GM12878 (cell line): ENCODE measurements around the gene CC2D1A. TPM values are rescaled to one million over a fixed set of nuclear protein-coding genes. Genes with fewer than 3 reads are reported as not detected.

Source experiments
- ATAC-seq: fragments of 200-7000 bp; cut with Tn5 transposase; 3 replicates; pipeline ENCODE4 v1.9.1; 2020; ENCODE audit warnings: mild to moderate bottlenecking, moderate library complexity
- BruUV-seq: library from RNA; stranded (reverse); fragments of 400-500 nt; replicated peaks from 2 replicates; lab custom pipeline; 2021; lab: Mats Ljungman, UMichigan
- CTCF ChIA-PET: fragments of 300-600 bp; sonication (Branson Sonifier 250); formaldehyde crosslinking; extraction: SDS; loops from one replicate; lab custom pipeline; 2021; ENCODE audit warnings: inconsistent platforms; lab: Yijun Ruan, JAX
- POLR2A ChIA-PET: fragments of 350-600 bp; formaldehyde crosslinking; extraction: SDS; loops from one replicate; lab custom pipeline; 2021; ENCODE audit warnings: inconsistent platforms; lab: Charles Lee
- RAD21 ChIA-PET: fragments of 300-600 bp; sonication (Branson Sonifier 250); formaldehyde crosslinking; loops from one replicate; lab custom pipeline; 2023; ENCODE audit warnings: antibody characterized with exemption; ENCODE audit not compliant: unreplicated experiment; lab: Charles Lee
- SMC1A ChIA-PET: fragments of 300-600 bp; sonication (Branson Sonifier 250); formaldehyde crosslinking; loops from one replicate; lab custom pipeline; 2023; ENCODE audit not compliant: unreplicated experiment, uncharacterized antibody; lab: Charles Lee
- DNase-seq: peaks from one replicate; pipeline ENCODE4 v3.0.0-alpha.2; 2011; ENCODE audit warnings: low read depth, low spot score
- FAIRE-seq: peaks from 3 replicates; lab custom pipeline; 2011; peaks lifted over from hg19 to GRCh38; lab: Jason Lieb, UNC
- H2AFZ ChIP-seq: 2 replicates; pipeline ENCODE4 v1.6.0; 2011; ENCODE audit warnings: low read depth, low read length, control low read depth; ENCODE audit not compliant: control insufficient read depth
- H3K27ac ChIP-seq: 2 replicates; pipeline ENCODE4 v1.5.1; 2011; ENCODE audit warnings: control low read depth; ENCODE audit not compliant: control insufficient read depth, insufficient read depth
- H3K27me3 ChIP-seq, 2 experiments: replicated peaks in 1 of 2; 2 replicates each; pipeline versions ENCODE4 v1.6.0 to v1.6.1; 2011; ENCODE audit warnings: low read length in 1 of 2; ENCODE audit not compliant: control insufficient read depth in 2 of 2, insufficient read depth in 2 of 2
- H3K36me3 ChIP-seq, 2 experiments: 2 replicates each; pipeline ENCODE4 v1.5.1; 2011; ENCODE audit warnings: low read length in 1 of 2; ENCODE audit not compliant: control insufficient read depth in 2 of 2, insufficient read depth in 2 of 2
- H3K4me1 ChIP-seq: 2 replicates; pipeline ENCODE4 v1.6.1; 2011; ENCODE audit warnings: mild to moderate bottlenecking, low read length, moderate library complexity, mixed read lengths; ENCODE audit not compliant: control insufficient read depth, insufficient read depth
- H3K4me2 ChIP-seq: 2 replicates; pipeline ENCODE4 v1.6.0; 2011; ENCODE audit warnings: control low read depth; ENCODE audit not compliant: control insufficient read depth, insufficient read depth
- H3K4me3 ChIP-seq: fragments of 200-600 bp; sonication (generic); 2 replicates; pipeline ENCODE4 v1.5.1; 2016
- H3K79me2 ChIP-seq: 2 replicates; pipeline ENCODE4 v1.6.0; 2011; ENCODE audit warnings: low read length; ENCODE audit not compliant: control insufficient read depth, insufficient read depth
- H3K9ac ChIP-seq: 2 replicates; pipeline ENCODE4 v1.8.0; 2011; ENCODE audit warnings: low read length, control low read depth, mixed read lengths; ENCODE audit not compliant: control insufficient read depth, insufficient read depth
- H3K9me3 ChIP-seq: replicated peaks from 3 replicates; pipeline ENCODE4 v1.5.1; 2011; ENCODE audit warnings: mild to moderate bottlenecking, low read length; ENCODE audit not compliant: control insufficient read depth, insufficient read depth
- H4K20me1 ChIP-seq: 2 replicates; pipeline ENCODE4 v1.6.0; 2011; ENCODE audit not compliant: control insufficient read depth, insufficient read depth
- ATF3 ChIP-seq: IDR thresholded peaks from 2 replicates; pipeline ENCODE4 v1.6.1; 2011; ENCODE audit warnings: low read depth, mild to moderate bottlenecking, low read length, moderate library complexity, borderline replicate concordance; ENCODE audit errors: extremely low read depth
- BACH1 ChIP-seq: fragments of 450-650 bp; IDR thresholded peaks from 2 replicates; pipeline ENCODE4 v1.6.1; 2017; ENCODE audit warnings: mild to moderate bottlenecking, borderline replicate concordance
- CEBPB ChIP-seq, 2 experiments: fragments of 150-350 bp in 1 of 2; IDR thresholded peaks; 2 replicates each; pipeline ENCODE4 v1.6.1; 2012 to 2014; ENCODE audit warnings: low read depth in 2 of 2, low read length in 2 of 2, borderline replicate concordance in 1 of 2, inconsistent platforms in 1 of 2
- DPF2 ChIP-seq: fragments of 450-650 bp; IDR thresholded peaks from 2 replicates; pipeline ENCODE4 v1.6.1; 2017; ENCODE audit warnings: mild to moderate bottlenecking
- EED ChIP-seq: sonication (generic); IDR thresholded peaks from 2 replicates; pipeline ENCODE4 v1.6.1; 2016; ENCODE audit warnings: antibody characterized with exemption, low read depth
- ESRRA ChIP-seq: IDR thresholded peaks from 2 replicates; pipeline ENCODE4 v1.6.1; 2012; ENCODE audit warnings: mild to moderate bottlenecking, low read length, improper control_type of control experiment
- IKZF2 ChIP-seq, 2 experiments: fragments of 450-650 bp; IDR thresholded peaks; 2 replicates each; pipeline ENCODE4 v1.6.1; 2017; ENCODE audit warnings: mild to moderate bottlenecking in 2 of 2, moderate library complexity in 2 of 2
- IRF5 ChIP-seq: fragments of 450-650 bp; IDR thresholded peaks from 2 replicates; pipeline ENCODE4 v1.6.1; 2017; ENCODE audit warnings: borderline replicate concordance
- NBN ChIP-seq: fragments of 450-650 bp; IDR thresholded peaks from 2 replicates; pipeline ENCODE4 v1.6.1; 2016
- PBX3 ChIP-seq: IDR thresholded peaks from 2 replicates; pipeline ENCODE4 v1.6.1; 2011; ENCODE audit warnings: mild to moderate bottlenecking, low read depth, low read length, moderate library complexity; ENCODE audit not compliant: insufficient replicate concordance
- RAD21 ChIP-seq: IDR thresholded peaks from 2 replicates; pipeline ENCODE4 v1.6.1; 2011; ENCODE audit warnings: mild to moderate bottlenecking, low read depth, low read length, moderate library complexity; ENCODE audit not compliant: insufficient read depth
- RAD51 ChIP-seq: fragments of 450-650 bp; IDR thresholded peaks from 2 replicates; pipeline ENCODE4 v1.6.1; 2016; ENCODE audit warnings: moderate library complexity, mild to moderate bottlenecking, inconsistent platforms
- RCOR1 ChIP-seq: conservative IDR thresholded peaks from 2 replicates; pipeline ENCODE4 v1.6.1; 2012; ENCODE audit warnings: low read depth, low read length, improper control_type of control experiment
- RUNX3 ChIP-seq: IDR thresholded peaks from 2 replicates; pipeline ENCODE4 v1.6.1; 2012; ENCODE audit warnings: low read length, inconsistent platforms
- SRF ChIP-seq, 2 experiments: IDR thresholded peaks; 2 replicates each; pipeline ENCODE4 v1.6.1; 2011; ENCODE audit warnings: low read depth in 2 of 2, low read length in 2 of 2, mild to moderate bottlenecking in 1 of 2, moderate library complexity in 1 of 2
- TAF1 ChIP-seq: IDR thresholded peaks from 2 replicates; pipeline ENCODE4 v1.6.1; 2011; ENCODE audit warnings: mild to moderate bottlenecking, low read depth, low read length, borderline replicate concordance
- YY1 ChIP-seq: IDR thresholded peaks from 2 replicates; pipeline ENCODE4 v1.6.1; 2011; ENCODE audit warnings: low read depth, mild to moderate bottlenecking, low read length
- ZNF217 ChIP-seq: fragments of 450-650 bp; IDR thresholded peaks from 2 replicates; pipeline ENCODE4 v1.6.1; 2017; ENCODE audit warnings: antibody characterized with exemption, mild to moderate bottlenecking
- WGBS: methylation state at CpG from one replicate; pipeline ENCODE4 v1.1.6; 2016; ENCODE audit warnings: low lambda C conversion rate; ENCODE audit not compliant: insufficient replicate concordance, insufficient coverage; ENCODE audit errors: missing lambda C conversion rate; 5-methylcytosine and 5-hydroxymethylcytosine counted together
- in situ Hi-C: fragments of 300-500 bp; cut with MboI; formaldehyde crosslinking; loops from 9 replicates; pipeline ENCODE4 v1.14.3; 2018; ENCODE audit warnings: mixed read lengths
- intact Hi-C: fragments of 100-400 bp; cut with micrococcal nuclease; formaldehyde crosslinking; loops from one replicate; pipeline ENCODE4 v1.14.2; 2022; ENCODE audit not compliant: unreplicated experiment
- polyA plus RNA-seq, 11 experiments: library from polyadenylated mRNA; depleted of rRNA in 4 of 11; unstranded in 6 of 11; stranded (reverse) in 5 of 11; fragments of >200 nt; fragmentation: Nextera tagmentation in 4 of 11; fragmentation: Illumina TruSeq in 1 of 11; extraction: Ambion mirVana in 4 of 11; extraction: Trizol in 1 of 11; gene quantifications; 1 replicate in 1 of 11; 2 replicates in 10 of 11; pipeline versions ENCODE4 v1.2.1 to v1.2.3, GENCODE V29; 2011 to 2016; ENCODE audit warnings: inconsistent platforms in 2 of 11, missing spikeins in 2 of 11, low read depth in 1 of 11
- total RNA-seq, 4 experiments: library from RNA; depleted of rRNA in 3 of 4; stranded (reverse); fragments of >200 nt in 3 of 4; fragmentation: Illumina TruSeq in 1 of 4; extraction: Trizol in 1 of 4; gene quantifications; 2 replicates each; pipeline versions ENCODE4 v1.2.1 to v1.2.3, GENCODE V29; 2013 to 2021

The CC2D1A gene
- total and polyA plus RNA-seq, 10 of the 15 experiments (the other 5 are each of a cell fraction or from before 2014, with no cell fraction given) = 0.13 to 36.1 (median 16.1) TPM

GRCh38 chr19:13881692-13882418 lies 24.1 kb upstream of the CC2D1A start (continued):
- TF ChIP-seq YY1 (peak; percentile 67), RUNX3 (peak; percentile 27; the same call in 1 of the 2 replicates), EED (peak; percentile 60), SRF (IDR thresholded peaks at IDR 0.05; ENCODE audit: low read depth in 2 of 2, low read length in 2 of 2) (no peak), DPF2 (peak; percentile 67; the same call in 1 of the 2 replicates), PBX3 (peak; percentile 9), TAF1 (no peak), NBN (0 out of 2 replicates have a peak, but pooled peaks have one; percentile 32), IKZF2 (IDR thresholded peaks at IDR 0.05) (peak; percentile 75 to 77)

GRCh38 chr19:13882419-13882795 lies 23.6 kb upstream of the CC2D1A start:
- ChIA-PET POLR2A (interaction anchor here (0.6 to 2.0 kb wide), 6 partner anchors 148 to 254 kb away, joined by 3 to 15 read pairs (median 4); partner anchors contain the start of genes ASF1B, IL27RA and MISP3), RAD21 (interaction anchor here (1.0 to 4.5 kb wide), 13 partner anchors 20 to 255 kb away, joined by 3 to 40 read pairs (median 8); partner anchors contain the start of genes ASF1B, IL27RA and MISP3), SMC1A (interaction anchor here (0.6 to 6.5 kb wide), 13 partner anchors 17 to 523 kb away, joined by 3 to 47 read pairs (median 4); partner anchors contain the start of genes ASF1B, IL27RA and MISP3), CTCF (interaction anchor here (0.6 to 8.1 kb wide), 13 partner anchors 18 to 254 kb away, joined by 3 to 152 read pairs (median 18); partner anchors contain the start of genes ASF1B, IL27RA and MISP3)
- no peak overlapping the region for H3K27ac ChIP-seq
- peaks cover 25% of the 10 kb centered on the region for H3K4me1 ChIP-seq
- H3K9me3 ChIP-seq = no peaks in the 10 kb centered on the region
- no TSS peak for BruUV-seq
- H3K4me3 ChIP-seq = no peak overlapping the region
- peak overlapping the region; percentile 45 for H2AFZ ChIP-seq
- H4K20me1 ChIP-seq = no peaks in the 10 kb centered on the region
- no peaks in the 10 kb centered on the region for H3K79me2 ChIP-seq
- H3K9ac ChIP-seq = peak overlapping the region; percentile 49; the same call in 1 of the 2 replicates
- WGBS = 78% methylated on average over 5 of the region's 5 CpGs
- FAIRE-seq (no peak), DNase-seq (no peak), ATAC-seq (no peak)
- intact Hi-C loops (loop anchor here (5.0 kb wide), 2 partner anchors 120 to 285 kb away; no protein-coding TSS in a partner anchor), in situ Hi-C loops (loop anchor here (5.0 to 25.0 kb wide), 2 partner anchors 190 to 455 kb away; partner anchors contain the start of gene MISP3)
- TF ChIP-seq BACH1 = no peak
- TF ChIP-seq ZNF217 = no peak
- TF ChIP-seq ESRRA = no peak
- no peak for TF ChIP-seq RCOR1
- TF ChIP-seq ATF3 = no peak
- no peak for TF ChIP-seq RAD21
- no peak for TF ChIP-seq RAD51
- no peak for TF ChIP-seq IRF5
- no peak for TF ChIP-seq CEBPB (IDR thresholded peaks at IDR 0.05; ENCODE audit: borderline replicate concordance in 1 of 2, low read depth in 2 of 2, low read length in 2 of 2)
- H3K4me2 ChIP-seq = peak overlapping the region; percentile 85; the same call in 1 of the 2 replicates
- H3K36me3 ChIP-seq = no peaks in the 10 kb centered on the region
- no peaks in the 10 kb centered on the region for H3K27me3 ChIP-seq
